Fibroblast of skin of left quadriceps (primary cell): ENCODE results near the gene COX6B2.

Experiments used
- DNase-seq, 2 experiments: peaks; one replicate each; pipeline ENCODE4 v3.0.0-alpha.2; 2013; ENCODE audit warnings: low read depth in 2 of 2

COX6B2 gene

GRCh38 chr19:55383279-55384130, 29.0 kb upstream of the COX6B2 start:
- DNase-seq = no peak

- no peak for DNase-seq
These were observed 28.1 kb upstream of the COX6B2 start for GRCh38 chr19:55382522-55383054.

GRCh38 chr19:55382013-55382412, 27.5 kb upstream of the COX6B2 start:
- DNase-seq = no peak

GRCh38 chr19:55379174-55379573, 24.7 kb upstream of the COX6B2 start:
- no peak for DNase-seq

- no peak for DNase-seq
These were observed 23.0 kb upstream of the COX6B2 start for GRCh38 chr19:55377356-55378131.

- DNase-seq = no peak
These were observed 21.9 kb upstream of the COX6B2 start, which contains the start of gene TMEM190 for GRCh38 chr19:55376241-55376933. TSS of gene TMEM190 (plus strand) at chr19:55376826. CDS start at chr19:55376854, 28 bp downstream.

- no peak for DNase-seq
These were observed 19.7 kb upstream of the COX6B2 start for GRCh38 chr19:55373993-55374757.

GRCh38 chr19:55373306-55373992, 18.9 kb upstream of the COX6B2 start:
- DNase-seq = no peak

GRCh38 chr19:55372316-55373081, 18.0 kb upstream of the COX6B2 start:
- DNase-seq = no peak

GRCh38 chr19:55370305-55370988, 15.9 kb upstream of the COX6B2 start, which contains the start of gene IL11:
TSS of gene IL11 (minus strand) at chr19:55370463. CDS start at chr19:55370310, 153 bp downstream.
- DNase-seq = no peak

- DNase-seq = peak; percentile 55 to 57
These were observed 15.3 kb upstream of the COX6B2 start for GRCh38 chr19:55369653-55370304.

- no peak for DNase-seq
These were observed 14.4 kb upstream of the COX6B2 start for GRCh38 chr19:55368701-55369563.

GRCh38 chr19:55368106-55368505, 13.6 kb upstream of the COX6B2 start:
- DNase-seq = no peak

GRCh38 chr19:55366790-55367189, 12.3 kb upstream of the COX6B2 start:
- DNase-seq = no peak

GRCh38 chr19:55365964-55366363, 11.4 kb upstream of the COX6B2 start:
- no peak for DNase-seq

- no peak for DNase-seq
These were observed 10.7 kb upstream of the COX6B2 start for GRCh38 chr19:55365245-55365644.

GRCh38 chr19:55362990-55363716, 8.6 kb upstream of the COX6B2 start, which contains the start of gene GARIN5B:
TSS of gene GARIN5B (minus strand) at chr19:55363260. CDS start at chr19:55363066, 194 bp downstream.
- no peak for DNase-seq
